Right lobe of liver (tissue), 6 donors: ENCODE results near the gene BMP5. TPM values are rescaled to one million over a fixed set of nuclear protein-coding genes. Genes with fewer than 3 reads are reported as not detected.

Experiments
- ATAC-seq, 4 donors: fragments of 200-7000 bp; cut with Tn5 transposase; one replicate each; pipeline ENCODE4 v1.9.1; 2020; ENCODE audit warnings: mild to moderate bottlenecking in 4 of 4, moderate library complexity in 4 of 4
- DNase-seq, 3 donors: peaks; one replicate each; pipeline ENCODE4 v3.0.0-alpha.2; 2020
- H3K27ac ChIP-seq, 3 donors: fragments of 200-600 bp; one replicate each; pipeline ENCODE4 v1.8.0; 2022
- H3K27me3 ChIP-seq, 2 donors: fragments of 200-600 bp; one replicate each; pipeline ENCODE4 v1.8.0; 2022
- H3K36me3 ChIP-seq, 4 donors: fragments of 200-600 bp; sonication (generic) in 1 of 4; one replicate each; pipeline versions ENCODE4 v1.5.1 to v1.8.0; 2017 to 2022; ENCODE audit warnings: control low read depth in 1 of 4
- H3K4me1 ChIP-seq, 4 donors: fragments of 200-600 bp; sonication (generic) in 1 of 4; one replicate each; pipeline versions ENCODE4 v1.5.1 to v1.8.0; 2017 to 2022; ENCODE audit warnings: control low read depth in 1 of 4
- H3K4me3 ChIP-seq, 3 donors: fragments of 200-600 bp; one replicate each; pipeline ENCODE4 v1.8.0; 2022
- H3K9me3 ChIP-seq, 4 donors: fragments of 200-600 bp; sonication (generic) in 1 of 4; one replicate each; pipeline versions ENCODE4 v1.5.1 to v1.8.0; 2017 to 2022; ENCODE audit warnings: control low read depth in 1 of 4
- POLR2A ChIP-seq: fragments of 450-650 bp; IDR thresholded peaks from one replicate; pipeline ENCODE4 v1.6.1; 2017; ENCODE audit warnings: antibody characterized with exemption, mild to moderate bottlenecking
- WGBS: methylation state at CpG from one replicate; pipeline ENCODE4 v1.1.6; 2018; ENCODE audit warnings: low coverage, low lambda C conversion rate; ENCODE audit not compliant: insufficient coverage; ENCODE audit errors: missing lambda C conversion rate; 5-methylcytosine and 5-hydroxymethylcytosine counted together
- intact Hi-C, 2 donors: fragments of 100-400 bp; cut with DNase I; formaldehyde crosslinking; loops; one replicate each; pipeline versions ENCODE4 v1.11.2 to v1.14.1; 2022
- total RNA-seq, 6 experiments: library from RNA; depleted of rRNA in 2 of 6; stranded (reverse); fragments of >200 nt in 2 of 6; fragmentation: NEBNext Ultra II Directional in 3 of 6; extraction: Animal tissue kit (Norgen Biotek cat#: 25700) in 3 of 6; gene quantifications; one replicate each; pipeline versions ENCODE4 v1.1.0 to v1.2.4, GENCODE V29; 2016 to 2023
- TF ChIP-seq, protein P1 (sequence below), 4 donors: fragments of 200-600 bp in 3 of 4; fragments of 450-650 bp in 1 of 4; IDR thresholded peaks; one replicate each; pipeline versions ENCODE4 v1.5.1 to v1.8.0; 2016 to 2022; ENCODE audit warnings: antibody characterized with exemption in 4 of 4, mild to moderate bottlenecking in 2 of 4
- donor health status: DM: no; HTN: yes; CAD: no.
- donor health status: DM: no; HTN: no; CAD: no.
- donor health status: DM: no; HTN: no; CAD: no.
- donor health status: DM: no; HTN: yes; CAD: no.
- donor health status: DM: no; HTN: yes; CAD: no.

BMP5 gene
- total RNA-seq, 6 experiments from 2014 or later = 0.18 to 0.95 (median 0.49) TPM

DNA sequence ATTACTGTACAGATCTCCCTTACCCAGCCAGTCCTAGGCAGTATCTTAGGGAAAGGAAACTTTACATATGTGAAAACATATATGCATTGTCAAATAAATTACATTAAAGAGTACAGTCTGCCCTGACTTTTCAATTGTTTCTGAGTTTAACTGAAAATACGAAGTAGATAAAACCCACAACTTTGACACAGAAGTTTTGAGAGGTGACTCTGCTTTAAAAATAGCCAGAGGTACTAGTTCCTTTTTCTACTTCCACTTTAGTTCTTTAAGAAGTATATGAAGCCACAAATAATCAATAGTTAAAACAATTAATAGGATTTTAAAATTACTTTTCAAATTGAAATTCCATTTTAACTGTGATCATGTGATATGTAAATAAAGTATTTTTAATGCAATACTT, 62.9 kb downstream of the BMP5 start:
- TF ChIP-seq, protein P1, sequence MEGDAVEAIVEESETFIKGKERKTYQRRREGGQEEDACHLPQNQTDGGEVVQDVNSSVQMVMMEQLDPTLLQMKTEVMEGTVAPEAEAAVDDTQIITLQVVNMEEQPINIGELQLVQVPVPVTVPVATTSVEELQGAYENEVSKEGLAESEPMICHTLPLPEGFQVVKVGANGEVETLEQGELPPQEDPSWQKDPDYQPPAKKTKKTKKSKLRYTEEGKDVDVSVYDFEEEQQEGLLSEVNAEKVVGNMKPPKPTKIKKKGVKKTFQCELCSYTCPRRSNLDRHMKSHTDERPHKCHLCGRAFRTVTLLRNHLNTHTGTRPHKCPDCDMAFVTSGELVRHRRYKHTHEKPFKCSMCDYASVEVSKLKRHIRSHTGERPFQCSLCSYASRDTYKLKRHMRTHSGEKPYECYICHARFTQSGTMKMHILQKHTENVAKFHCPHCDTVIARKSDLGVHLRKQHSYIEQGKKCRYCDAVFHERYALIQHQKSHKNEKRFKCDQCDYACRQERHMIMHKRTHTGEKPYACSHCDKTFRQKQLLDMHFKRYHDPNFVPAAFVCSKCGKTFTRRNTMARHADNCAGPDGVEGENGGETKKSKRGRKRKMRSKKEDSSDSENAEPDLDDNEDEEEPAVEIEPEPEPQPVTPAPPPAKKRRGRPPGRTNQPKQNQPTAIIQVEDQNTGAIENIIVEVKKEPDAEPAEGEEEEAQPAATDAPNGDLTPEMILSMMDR (IDR thresholded peaks at IDR 0.05) = no peak
- TF ChIP-seq POLR2A = no peak
- WGBS = 12% methylated on average over 1 of the region's 1 CpG
- Histone ChIP-seq H3K36me3 (no peaks in the 10 kb centered on the region), H3K4me3 (no peak overlapping the region), H3K27me3 (no peaks in the 10 kb centered on the region), H3K9me3 (no peaks in the 10 kb centered on the region), H3K4me1 (no peaks in the 10 kb centered on the region), H3K27ac (no peak overlapping the region)
- intact Hi-C loops = no loop called here
- ATAC-seq = no peak
- DNase-seq = no peak

DNA sequence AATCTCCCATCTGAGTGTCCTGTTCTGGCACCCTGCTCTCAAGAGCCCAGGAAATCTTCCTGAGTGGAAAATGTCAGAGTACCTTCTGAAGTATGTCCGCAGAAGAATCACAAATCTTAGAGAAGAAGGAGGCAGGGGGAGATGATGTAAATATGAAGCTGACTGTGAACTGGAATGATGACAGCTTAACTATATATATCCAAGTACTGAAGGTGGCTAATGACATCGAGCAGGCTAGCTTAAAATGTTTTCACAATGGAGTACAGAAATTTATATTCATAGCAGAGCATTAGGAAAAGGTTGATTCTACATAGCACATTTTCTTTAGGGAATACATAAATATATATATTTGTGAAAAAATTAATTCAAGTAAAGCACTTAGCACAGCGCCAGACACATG, 64.3 kb downstream of the BMP5 start:
- no peak for DNase-seq
- 59% methylated on average over 2 of the region's 3 CpGs for WGBS

DNA sequence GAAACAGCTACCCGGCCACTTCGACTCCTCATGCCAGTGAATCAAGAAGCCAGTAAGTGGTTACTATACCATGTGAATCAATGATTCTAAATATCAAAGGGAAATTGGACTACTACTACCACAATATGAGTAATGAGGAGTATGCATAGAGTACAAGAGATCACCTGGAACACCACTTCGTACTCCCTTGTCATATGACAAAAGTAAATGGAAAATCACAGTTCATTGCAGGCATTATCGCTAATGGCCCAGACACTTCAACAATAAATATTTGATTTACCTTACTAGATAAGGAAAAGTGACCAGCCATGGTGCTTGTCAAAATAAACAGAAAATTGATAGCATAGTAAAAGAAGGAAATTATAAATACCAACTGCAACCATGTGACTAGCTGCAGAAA, 73.1 kb downstream of the BMP5 start:
- no peaks in the 10 kb centered on the region for H3K36me3 ChIP-seq
- ATAC-seq = no peak
- H3K4me1 ChIP-seq = no peaks in the 10 kb centered on the region
- H3K9me3 ChIP-seq = no peaks in the 10 kb centered on the region
- TF ChIP-seq POLR2A = no peak
- H3K4me3 ChIP-seq = no peak overlapping the region
- intact Hi-C loops = no loop called here
- H3K27me3 ChIP-seq = no peaks in the 10 kb centered on the region
- DNase-seq = no peak
- H3K27ac ChIP-seq = no peak overlapping the region
- 63% methylated on average over 4 of the region's 4 CpGs for WGBS

More for the DNA sequence above, 64.3 kb downstream of the BMP5 start:
- TF ChIP-seq POLR2A = no peak
- TF ChIP-seq, protein P1 (IDR thresholded peaks at IDR 0.05) = no peak
- no peak for ATAC-seq
- Histone ChIP-seq H3K27ac (no peak overlapping the region), H3K4me1 (no peaks in the 10 kb centered on the region), H3K27me3 (no peaks in the 10 kb centered on the region), H3K36me3 (no peaks in the 10 kb centered on the region), H3K9me3 (no peaks in the 10 kb centered on the region), H3K4me3 (no peak overlapping the region)
- intact Hi-C loops = no loop called here

GRCh38 chr6:55798571-55798970, 76.8 kb downstream of the BMP5 start:
- no peak overlapping the region for H3K27ac ChIP-seq
- no peaks in the 10 kb centered on the region for H3K27me3 ChIP-seq
- H3K4me1 ChIP-seq = no peaks in the 10 kb centered on the region
- H3K9me3 ChIP-seq = no peaks in the 10 kb centered on the region
- intact Hi-C loops = no loop called here
- DNase-seq (no peak), ATAC-seq (no peak)
- H3K4me3 ChIP-seq = no peak overlapping the region
- H3K36me3 ChIP-seq = no peaks in the 10 kb centered on the region
- TF ChIP-seq, protein P1 (IDR thresholded peaks at IDR 0.05) = no peak
- TF ChIP-seq POLR2A = no peak

GRCh38 chr6:55794136-55794812, 81.1 kb downstream of the BMP5 start:
- H3K36me3 ChIP-seq = no peaks in the 10 kb centered on the region
- ATAC-seq (no peak), DNase-seq (no peak)
- TF ChIP-seq, protein P1 (IDR thresholded peaks at IDR 0.05) = no peak
- TF ChIP-seq POLR2A = no peak
- 67% methylated on average over 3 of the region's 3 CpGs for WGBS
- no peak overlapping the region for H3K27ac ChIP-seq
- no peaks in the 10 kb centered on the region for H3K4me1 ChIP-seq
- no peak overlapping the region for H3K4me3 ChIP-seq
- intact Hi-C loops = no loop called here
- no peaks in the 10 kb centered on the region for H3K27me3 ChIP-seq
- H3K9me3 ChIP-seq = no peaks in the 10 kb centered on the region
